HG03457 (cell line): ENCODE results near the gene LACRT.
"Not testable (repeated sequence)": the region's sequence is repeated elsewhere in the genome, so short reads cannot be mapped to it uniquely, and the experiment has no call there.

ENCODE experiments used
- ATAC-seq: cut with Tn5 transposase; IDR thresholded peaks from one replicate; pipeline ENCODE4 v1.9.1; 2021; ENCODE audit warnings: moderate number of reproducible peaks; ENCODE audit not compliant: unreplicated experiment

LACRT gene

GRCh38 chr12:54641089-54641488, 6.4 kb upstream of the LACRT start:
- no peak for ATAC-seq

- ATAC-seq: not testable (repeated sequence)
These were observed 4.4 kb upstream of the LACRT start for GRCh38 chr12:54639112-54639511.

GRCh38 chr12:54631988-54632728, 2.5 kb downstream of the LACRT start:
- ATAC-seq: no peak

GRCh38 chr12:54631551-54631950, 3.1 kb downstream of the LACRT start:
- no peak for ATAC-seq

- no peak for ATAC-seq
These were observed 4.8 kb downstream of the LACRT start for GRCh38 chr12:54629925-54630324.

GRCh38 chr12:54628186-54628846, 6.4 kb downstream of the LACRT start:
- no peak for ATAC-seq

- ATAC-seq: no peak
These were observed 7.4 kb downstream of the LACRT start for GRCh38 chr12:54627304-54627703.

GRCh38 chr12:54625598-54625997, 9.1 kb downstream of the LACRT start:
- no peak for ATAC-seq

GRCh38 chr12:54624315-54625279, 10.1 kb downstream of the LACRT start:
- no peak for ATAC-seq

GRCh38 chr12:54622463-54623183, 12.1 kb downstream of the LACRT start:
- ATAC-seq: no peak

GRCh38 chr12:54616933-54617680, 17.6 kb downstream of the LACRT start:
- no peak for ATAC-seq

GRCh38 chr12:54612225-54612750, 22.4 kb downstream of the LACRT start:
- ATAC-seq: no peak

GRCh38 chr12:54611715-54612149, 23.0 kb downstream of the LACRT start:
- no peak for ATAC-seq

GRCh38 chr12:54608769-54609168, 25.9 kb downstream of the LACRT start:
- ATAC-seq: no peak

GRCh38 chr12:54608156-54608555, 26.5 kb downstream of the LACRT start:
- no peak for ATAC-seq

GRCh38 chr12:54606556-54606955, 28.1 kb downstream of the LACRT start:
- no peak for ATAC-seq

- ATAC-seq: no peak
These were observed 29.3 kb downstream of the LACRT start for GRCh38 chr12:54605138-54605970.

GRCh38 chr12:54604436-54604835, 30.3 kb downstream of the LACRT start:
- no peak for ATAC-seq

GRCh38 chr12:54603872-54604271, 30.8 kb downstream of the LACRT start:
- no peak for ATAC-seq
